Cardiac septum (tissue), 1 donor: ENCODE results near the gene RNU7-1. TPM values are rescaled to one million over a fixed set of nuclear protein-coding genes. Genes with fewer than 3 reads are reported as not detected.

Source experiments
- DNase-seq: peaks from one replicate; pipeline ENCODE4 v3.0.0-alpha.2; 2020; ENCODE audit warnings: low spot score
- intact Hi-C: fragments of 100-400 bp; cut with DNase I; formaldehyde crosslinking; loops from one replicate; pipeline ENCODE4 v1.14.0; 2022
- total RNA-seq: library from RNA; stranded (reverse); fragmentation: NEBNext Ultra II Directional; extraction: Animal tissue kit (Norgen Biotek cat#: 25700); gene quantifications from one replicate; pipeline ENCODE4 v1.2.1, GENCODE V29; 2021
- donor health status: DM: no; HTN: no; CAD: no.

Gene RNU7-1
- total RNA-seq, 1 donor from 2014 or later: not detected

DNA sequence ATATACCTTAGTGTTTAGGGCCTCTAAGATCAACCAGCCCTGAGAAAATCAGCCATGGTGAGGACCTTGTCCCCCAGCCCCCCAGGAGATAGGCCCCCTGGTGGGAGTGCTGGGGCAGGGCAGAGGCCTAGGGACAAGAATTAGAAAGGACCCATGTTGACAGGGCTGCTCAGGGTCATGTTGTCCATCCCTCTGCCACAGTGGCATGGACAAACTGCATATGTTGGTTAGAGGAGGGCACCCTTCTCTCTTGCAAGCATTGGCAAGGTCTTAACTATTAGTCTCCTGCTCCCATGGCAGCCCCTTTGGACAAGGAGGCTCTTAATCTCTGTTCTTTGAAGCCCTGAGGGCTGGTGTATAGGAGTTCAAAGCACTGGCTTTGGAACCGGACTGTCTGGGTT, 6.8 kb downstream of the RNU7-1 start:
- DNase-seq: peak; percentile 58
- intact Hi-C loops: no loop called here

- DNase-seq: peak; percentile 91
- intact Hi-C loops: no loop called here
Measured at GRCh38 chr12:6950811-6951540, 7.4 kb downstream of the RNU7-1 start, which contains the start of gene PTPN6. Gene PTPN6 (plus strand): TSS chr12:6951356. CDS start chr12:6951513, 157 bp downstream.

GRCh38 chr12:6951551-6952120, 8.0 kb downstream of the RNU7-1 start:
- peak; percentile 77 for DNase-seq

DNA sequence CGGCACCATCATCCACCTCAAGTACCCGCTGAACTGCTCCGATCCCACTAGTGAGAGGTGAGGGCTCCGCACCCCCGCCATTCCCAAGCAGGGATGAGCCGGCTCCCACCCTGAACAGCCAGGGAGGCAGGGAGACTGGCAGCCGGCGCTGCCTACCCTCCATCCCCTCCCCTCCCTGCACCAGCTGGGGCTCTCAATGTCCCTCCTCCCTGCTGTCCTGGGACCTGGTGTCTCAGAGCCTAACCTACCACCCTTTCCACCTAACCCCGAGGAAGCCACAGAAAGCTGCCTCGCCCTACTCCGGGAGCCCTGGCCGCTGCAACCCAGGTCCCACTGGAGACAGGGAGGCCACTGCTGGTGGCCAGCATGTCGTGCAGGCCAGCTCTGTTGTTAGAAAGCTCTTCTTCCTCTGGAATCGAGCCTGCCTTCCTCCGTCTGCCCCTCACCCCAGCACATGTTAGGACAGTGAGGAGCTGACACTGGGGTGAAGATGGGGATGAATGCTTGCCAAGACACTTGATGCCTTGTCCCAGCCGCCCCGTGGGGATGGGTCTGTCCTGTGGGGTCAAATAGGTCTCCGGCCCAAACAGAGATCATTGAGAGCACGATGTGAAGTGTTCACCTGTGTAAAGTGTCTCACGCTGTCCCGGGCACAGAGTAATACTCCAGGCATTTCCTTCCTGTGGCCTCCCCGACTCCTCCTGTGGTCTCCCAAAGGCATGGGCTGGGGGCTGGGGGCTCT, 8.7 kb downstream of the RNU7-1 start:
- DNase-seq: peak; percentile 72
- intact Hi-C loops: no loop called here

More at GRCh38 chr12:6951551-6952120, 8.0 kb downstream of the RNU7-1 start:
- intact Hi-C loops: no loop called here

- intact Hi-C loops: no loop called here
- no peak for DNase-seq
Measured at GRCh38 chr12:6952863-6953441, 9.3 kb downstream of the RNU7-1 start.

DNA sequence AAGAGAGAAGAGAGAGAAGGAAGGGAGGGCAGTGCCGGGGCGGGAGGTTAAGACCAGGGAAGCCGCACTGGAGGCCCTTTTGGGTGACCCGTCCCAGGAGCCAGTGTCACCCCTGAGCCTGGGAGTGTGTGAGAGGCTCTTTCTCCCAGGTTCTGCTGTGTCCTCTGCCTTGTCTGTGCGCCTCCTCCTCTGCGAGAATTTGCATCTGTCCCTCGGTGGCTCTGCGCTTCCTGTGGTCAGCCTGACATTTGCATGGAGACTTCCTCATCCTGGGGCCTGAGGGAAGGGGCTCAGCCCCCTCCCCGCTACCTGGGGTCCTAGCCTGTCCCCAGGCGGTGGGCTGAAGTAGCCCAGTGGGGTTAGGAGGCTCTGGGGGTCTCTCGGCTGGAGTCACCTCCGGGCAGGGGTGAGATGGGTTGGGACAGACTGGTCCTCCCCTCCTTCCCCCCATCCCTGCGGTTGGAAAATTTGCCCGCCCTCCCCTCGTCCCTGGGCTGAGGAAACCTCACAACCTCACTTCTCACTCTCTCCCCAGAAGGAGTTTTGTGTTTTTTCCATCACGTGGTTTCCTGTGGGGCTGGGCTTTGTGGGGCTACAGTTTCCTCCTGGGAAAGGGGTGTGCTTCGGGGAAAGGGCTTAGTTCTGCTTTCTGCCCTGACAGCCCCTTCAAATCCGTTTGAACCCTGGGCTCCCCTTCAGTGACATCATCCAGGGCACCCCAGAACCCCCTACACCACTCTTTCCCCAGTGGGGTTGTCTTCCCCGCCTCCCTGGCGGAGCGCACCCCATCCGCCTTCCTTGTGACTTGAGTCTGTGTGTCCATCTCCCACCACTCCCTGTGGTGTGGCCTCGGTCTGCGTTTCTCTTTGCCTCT, 10.1 kb downstream of the RNU7-1 start:
- DNase-seq: peak; percentile 92
- intact Hi-C loops: no loop called here

DNA sequence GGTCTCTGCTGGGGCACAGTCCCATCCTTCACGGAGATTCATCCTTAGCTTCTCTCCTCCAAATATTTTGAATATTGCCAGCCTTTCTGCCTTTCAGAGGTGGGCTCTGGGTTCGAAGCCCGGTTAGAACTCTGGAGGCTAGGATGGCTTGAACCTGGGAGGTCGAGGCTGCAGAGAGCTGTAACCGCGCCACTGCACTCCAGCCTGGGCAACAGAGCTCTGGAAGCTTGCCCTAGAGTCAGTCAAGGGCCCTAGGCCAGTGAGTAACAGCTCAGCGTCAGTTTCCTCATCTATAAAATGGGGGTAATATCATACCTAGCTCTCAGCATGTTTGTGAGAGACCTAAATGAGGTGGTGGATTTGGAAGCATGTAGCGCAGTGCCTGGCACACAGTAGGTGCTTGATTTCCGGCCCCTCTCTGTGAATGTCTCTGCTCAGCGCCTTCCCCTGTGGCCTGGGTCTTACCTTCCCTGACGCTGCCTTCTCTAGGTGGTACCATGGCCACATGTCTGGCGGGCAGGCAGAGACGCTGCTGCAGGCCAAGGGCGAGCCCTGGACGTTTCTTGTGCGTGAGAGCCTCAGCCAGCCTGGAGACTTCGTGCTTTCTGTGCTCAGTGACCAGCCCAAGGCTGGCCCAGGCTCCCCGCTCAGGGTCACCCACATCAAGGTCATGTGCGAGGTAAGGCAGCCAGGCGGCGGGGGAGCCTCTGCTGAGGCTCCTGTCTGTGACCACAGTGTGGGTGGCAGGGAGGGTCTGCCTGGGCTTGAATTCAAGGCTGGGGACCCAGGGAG, 10.9 kb downstream of the RNU7-1 start:
- intact Hi-C loops: no loop called here
- peak; percentile 70 for DNase-seq

DNA sequence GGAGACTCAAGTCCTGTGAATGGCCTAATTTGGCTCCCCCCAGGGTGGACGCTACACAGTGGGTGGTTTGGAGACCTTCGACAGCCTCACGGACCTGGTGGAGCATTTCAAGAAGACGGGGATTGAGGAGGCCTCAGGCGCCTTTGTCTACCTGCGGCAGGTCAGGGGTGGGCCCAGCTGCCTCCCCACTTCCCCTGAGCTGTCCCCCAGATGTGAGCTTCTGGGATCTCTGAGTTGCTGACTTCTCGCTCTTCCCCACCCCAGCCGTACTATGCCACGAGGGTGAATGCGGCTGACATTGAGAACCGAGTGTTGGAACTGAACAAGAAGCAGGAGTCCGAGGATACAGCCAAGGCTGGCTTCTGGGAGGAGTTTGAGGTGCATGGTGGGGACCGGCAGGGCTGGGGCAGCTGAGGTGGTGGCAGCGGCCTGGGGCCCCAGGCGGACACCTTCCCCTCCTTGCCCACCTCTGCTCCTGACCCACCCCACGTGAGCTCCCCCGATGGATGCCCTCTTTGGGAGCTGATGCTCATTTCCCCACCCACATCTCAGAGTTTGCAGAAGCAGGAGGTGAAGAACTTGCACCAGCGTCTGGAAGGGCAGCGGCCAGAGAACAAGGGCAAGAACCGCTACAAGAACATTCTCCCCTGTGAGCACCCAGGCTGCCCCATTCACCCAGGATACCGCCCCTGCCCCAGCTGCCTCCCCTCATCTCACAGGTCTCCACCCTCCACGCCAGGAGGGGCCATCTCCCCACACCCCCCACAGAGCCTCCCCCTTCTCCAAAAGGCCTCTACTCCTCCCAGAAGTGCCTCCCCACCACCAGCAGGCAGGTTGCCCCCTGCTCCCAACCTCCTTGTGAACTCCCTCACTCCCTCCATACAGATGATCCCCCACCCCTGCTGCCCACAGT, 11.7 kb downstream of the RNU7-1 start:
- intact Hi-C loops: no loop called here
- peak; percentile 63 for DNase-seq

- intact Hi-C loops: no loop called here
- DNase-seq: peak; percentile 75
Measured at GRCh38 chr12:6956021-6956727, 12.6 kb downstream of the RNU7-1 start.

GRCh38 chr12:6957151-6957701, 13.6 kb downstream of the RNU7-1 start:
- DNase-seq: peak; percentile 71
- intact Hi-C loops: no loop called here

- intact Hi-C loops: no loop called here
- no peak for DNase-seq
Measured at GRCh38 chr12:6957741-6958608, 14.4 kb downstream of the RNU7-1 start.

DNA sequence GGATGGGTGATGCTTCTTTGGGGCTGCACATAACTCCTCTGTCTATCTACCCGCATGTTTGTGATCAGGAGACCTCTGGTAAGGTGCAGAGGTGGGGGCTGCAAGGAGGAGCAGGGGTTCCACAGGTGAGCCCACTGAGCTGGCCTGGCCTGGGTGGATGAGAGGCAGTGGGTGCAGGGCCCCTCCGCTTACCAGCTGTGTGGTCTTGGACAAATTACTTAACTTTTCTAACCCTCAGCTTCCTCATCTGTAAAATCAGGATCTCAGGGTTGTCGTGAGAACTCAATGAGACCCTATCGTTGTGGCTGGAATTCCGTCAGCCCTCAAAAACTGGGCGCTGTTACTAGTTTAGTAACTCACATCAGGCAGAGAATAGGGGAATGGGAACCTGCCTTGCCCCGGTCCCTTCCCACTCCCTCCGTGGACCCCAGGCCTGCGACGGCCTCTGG, 15.0 kb downstream of the RNU7-1 start:
- intact Hi-C loops: no loop called here
- DNase-seq: no peak

DNA sequence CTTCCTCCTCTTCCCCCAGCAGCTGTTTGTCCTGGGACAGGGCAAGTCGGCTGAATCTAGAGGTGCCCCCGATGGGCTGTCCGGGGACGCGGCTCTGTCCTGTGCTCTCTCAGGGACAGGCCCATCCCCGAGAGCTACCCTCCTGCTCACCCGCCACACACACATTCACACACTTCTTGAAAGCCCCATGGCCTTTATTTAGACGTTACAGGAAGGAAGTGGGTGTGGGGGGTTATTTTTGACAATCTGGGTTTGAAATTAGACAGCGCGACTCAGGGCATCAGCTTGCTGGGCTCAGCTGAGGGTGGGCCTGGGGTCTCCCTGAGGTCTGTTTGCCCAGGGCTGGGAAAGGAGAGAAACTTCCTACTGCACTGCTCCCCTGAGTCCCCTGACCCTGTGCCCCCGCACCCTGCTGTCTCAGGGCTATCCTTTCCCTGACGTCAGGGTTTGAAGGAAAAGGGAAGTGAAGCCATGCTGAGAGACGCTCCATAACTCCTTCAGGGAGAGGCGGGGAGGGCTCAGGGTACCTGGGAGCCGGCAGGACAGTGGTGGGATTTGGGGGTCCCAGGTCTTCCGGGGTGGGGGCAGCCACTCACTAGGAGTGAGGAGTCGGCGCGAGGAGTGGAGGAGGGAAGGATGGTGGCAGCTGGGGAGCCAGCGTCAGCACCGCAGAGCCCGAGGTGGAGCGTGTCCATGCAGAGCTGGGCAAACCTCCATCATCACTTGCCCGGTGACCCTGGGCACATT, 15.6 kb downstream of the RNU7-1 start:
- DNase-seq: no peak
- intact Hi-C loops: no loop called here

DNA sequence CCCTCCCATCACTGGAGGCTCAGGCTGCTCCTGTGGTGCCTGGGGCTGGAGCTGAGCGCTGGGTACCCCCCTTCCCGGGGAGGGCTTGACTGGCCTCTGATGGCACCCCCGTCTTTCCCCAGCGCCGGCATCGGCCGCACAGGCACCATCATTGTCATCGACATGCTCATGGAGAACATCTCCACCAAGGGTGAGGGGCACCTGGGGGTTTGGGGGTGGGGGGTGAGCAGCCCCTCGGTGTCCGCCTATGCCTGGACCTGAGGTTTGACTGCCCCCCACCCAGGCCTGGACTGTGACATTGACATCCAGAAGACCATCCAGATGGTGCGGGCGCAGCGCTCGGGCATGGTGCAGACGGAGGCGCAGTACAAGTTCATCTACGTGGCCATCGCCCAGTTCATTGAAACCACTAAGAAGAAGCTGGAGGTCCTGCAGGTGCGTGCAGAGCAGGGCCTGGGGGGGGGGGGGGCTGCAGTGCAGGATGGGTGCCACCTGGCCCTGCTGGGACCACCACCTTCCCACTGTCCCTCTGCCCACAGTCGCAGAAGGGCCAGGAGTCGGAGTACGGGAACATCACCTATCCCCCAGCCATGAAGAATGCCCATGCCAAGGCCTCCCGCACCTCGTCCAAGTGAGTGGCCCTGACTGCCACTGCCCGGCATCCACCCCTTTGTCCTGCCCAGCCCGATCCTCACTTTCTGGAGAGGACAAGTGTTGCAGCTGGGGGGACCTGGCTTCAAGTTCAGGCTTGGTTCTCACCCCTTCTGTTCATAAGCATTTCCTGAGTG, 16.4 kb downstream of the RNU7-1 start:
- DNase-seq: no peak
- intact Hi-C loops: no loop called here
